IPS-18a (cell line): ENCODE results near the gene CLIC4.

Experiments
- H3K27ac ChIP-seq: one replicate; pipeline ENCODE4 v1.5.1; 2013; ENCODE audit warnings: low read length
- H3K27me3 ChIP-seq: one replicate; pipeline ENCODE4 v1.6.1; 2013; ENCODE audit warnings: mild to moderate bottlenecking, low read length; ENCODE audit not compliant: control insufficient read depth, insufficient read depth
- H3K36me3 ChIP-seq: one replicate; pipeline ENCODE4 v1.6.1; 2013; ENCODE audit warnings: low read depth, low read length; ENCODE audit not compliant: control insufficient read depth
- H3K4me1 ChIP-seq: one replicate; pipeline ENCODE4 v1.6.1; 2013; ENCODE audit warnings: low read depth, low read length; ENCODE audit not compliant: control insufficient read depth
- H3K4me3 ChIP-seq: one replicate; pipeline ENCODE4 v1.5.1; 2013; ENCODE audit warnings: low read length
- H3K9ac ChIP-seq: one replicate; pipeline ENCODE4 v1.6.1; 2013; ENCODE audit warnings: mild to moderate bottlenecking, low read length, moderate library complexity
- H3K9me3 ChIP-seq: one replicate; pipeline ENCODE4 v1.6.1; 2013; ENCODE audit warnings: low read depth, low read length; ENCODE audit not compliant: control insufficient read depth

The CLIC4 gene

GRCh38 chr1:24868016-24868875 is 123.0 kb downstream of the CLIC4 start:
- H3K9me3 ChIP-seq = no peaks in the 10 kb centered on the region
- no peak overlapping the region for H3K9ac ChIP-seq
- peaks cover 6% of the 10 kb centered on the region for H3K4me1 ChIP-seq
- H3K36me3 ChIP-seq = no peaks in the 10 kb centered on the region
- no peak overlapping the region for H3K27ac ChIP-seq
- H3K27me3 ChIP-seq = no peaks in the 10 kb centered on the region
- no peak overlapping the region for H3K4me3 ChIP-seq

- no peak overlapping the region for H3K9ac ChIP-seq
- H3K27ac ChIP-seq = no peak overlapping the region
- H3K9me3 ChIP-seq = no peaks in the 10 kb centered on the region
- no peak overlapping the region for H3K4me3 ChIP-seq
- no peaks in the 10 kb centered on the region for H3K36me3 ChIP-seq
- no peaks in the 10 kb centered on the region for H3K27me3 ChIP-seq
- H3K4me1 ChIP-seq = no peaks in the 10 kb centered on the region
These were observed 125.4 kb downstream of the CLIC4 start for GRCh38 chr1:24870551-24871195.

- Histone ChIP-seq H3K4me1 (no peaks in the 10 kb centered on the region), H3K27me3 (no peaks in the 10 kb centered on the region)
These were observed 126.2 kb downstream of the CLIC4 start for GRCh38 chr1:24871306-24871901.

GRCh38 chr1:24872061-24872850 is 127.0 kb downstream of the CLIC4 start:
- H3K4me1 ChIP-seq = no peaks in the 10 kb centered on the region
- no peak overlapping the region for H3K27ac ChIP-seq
- H3K9ac ChIP-seq = no peak overlapping the region

More at GRCh38 chr1:24871306-24871901, 126.2 kb downstream of the CLIC4 start:
- Histone ChIP-seq H3K4me3 (no peak overlapping the region), H3K27ac (no peak overlapping the region), H3K9ac (no peak overlapping the region), H3K36me3 (no peaks in the 10 kb centered on the region), H3K9me3 (no peaks in the 10 kb centered on the region)

GRCh38 chr1:24873148-24873547 is 127.9 kb downstream of the CLIC4 start:
- no peak overlapping the region for H3K9ac ChIP-seq
- no peaks in the 10 kb centered on the region for H3K36me3 ChIP-seq
- H3K27ac ChIP-seq = no peak overlapping the region
- no peaks in the 10 kb centered on the region for H3K27me3 ChIP-seq
- H3K4me3 ChIP-seq = no peak overlapping the region
- H3K4me1 ChIP-seq = no peaks in the 10 kb centered on the region
- no peaks in the 10 kb centered on the region for H3K9me3 ChIP-seq

More at GRCh38 chr1:24872061-24872850, 127.0 kb downstream of the CLIC4 start:
- Histone ChIP-seq H3K9me3 (no peaks in the 10 kb centered on the region), H3K27me3 (no peaks in the 10 kb centered on the region), H3K4me3 (no peak overlapping the region), H3K36me3 (no peaks in the 10 kb centered on the region)

GRCh38 chr1:24874056-24874455 is 128.8 kb downstream of the CLIC4 start:
- H3K27ac ChIP-seq = no peak overlapping the region
- no peak overlapping the region for H3K9ac ChIP-seq
- no peaks in the 10 kb centered on the region for H3K9me3 ChIP-seq
- H3K36me3 ChIP-seq = no peaks in the 10 kb centered on the region
- H3K27me3 ChIP-seq = no peaks in the 10 kb centered on the region
- no peak overlapping the region for H3K4me3 ChIP-seq
- H3K4me1 ChIP-seq = no peaks in the 10 kb centered on the region

GRCh38 chr1:24874611-24875234 is 129.5 kb downstream of the CLIC4 start:
- Histone ChIP-seq H3K4me1 (no peaks in the 10 kb centered on the region), H3K27me3 (no peaks in the 10 kb centered on the region), H3K27ac (no peak overlapping the region), H3K9ac (no peak overlapping the region), H3K9me3 (no peaks in the 10 kb centered on the region), H3K4me3 (no peak overlapping the region), H3K36me3 (no peaks in the 10 kb centered on the region)

GRCh38 chr1:24875257-24875656 is 130.0 kb downstream of the CLIC4 start:
- Histone ChIP-seq H3K36me3 (no peaks in the 10 kb centered on the region), H3K4me1 (no peaks in the 10 kb centered on the region), H3K9ac (no peak overlapping the region), H3K4me3 (no peak overlapping the region), H3K27ac (no peak overlapping the region), H3K27me3 (no peaks in the 10 kb centered on the region), H3K9me3 (no peaks in the 10 kb centered on the region)

GRCh38 chr1:24875991-24876506 is 130.8 kb downstream of the CLIC4 start:
- Histone ChIP-seq H3K9ac (no peak overlapping the region), H3K4me3 (no peak overlapping the region), H3K9me3 (no peaks in the 10 kb centered on the region), H3K4me1 (no peaks in the 10 kb centered on the region), H3K27ac (no peak overlapping the region), H3K36me3 (no peaks in the 10 kb centered on the region), H3K27me3 (no peaks in the 10 kb centered on the region)

- Histone ChIP-seq H3K27ac (no peak overlapping the region), H3K27me3 (no peaks in the 10 kb centered on the region), H3K9me3 (no peaks in the 10 kb centered on the region), H3K4me1 (no peaks in the 10 kb centered on the region), H3K4me3 (no peak overlapping the region), H3K36me3 (no peaks in the 10 kb centered on the region), H3K9ac (no peak overlapping the region)
These were observed 132.8 kb downstream of the CLIC4 start for GRCh38 chr1:24878045-24878444.
